Testis (tissue), 2 donors: ENCODE results near the gene FKBP2.

Source experiments
- POLR2A ChIP-seq: fragments of 450-650 bp; IDR thresholded peaks from one replicate; pipeline ENCODE4 v1.6.1; 2017; ENCODE audit warnings: antibody characterized with exemption, mild to moderate bottlenecking, moderate library complexity
- TF ChIP-seq, protein P1 (sequence below), 3 experiments: fragments of 450-650 bp in 2 of 3; fragments of 200-600 bp in 1 of 3; sonication (generic) in 1 of 3; IDR thresholded peaks; one replicate each; pipeline ENCODE4 v1.5.1; 2016 to 2019; ENCODE audit warnings: antibody characterized with exemption in 3 of 3, mild to moderate bottlenecking in 2 of 3, moderate library complexity in 1 of 3

DNA sequence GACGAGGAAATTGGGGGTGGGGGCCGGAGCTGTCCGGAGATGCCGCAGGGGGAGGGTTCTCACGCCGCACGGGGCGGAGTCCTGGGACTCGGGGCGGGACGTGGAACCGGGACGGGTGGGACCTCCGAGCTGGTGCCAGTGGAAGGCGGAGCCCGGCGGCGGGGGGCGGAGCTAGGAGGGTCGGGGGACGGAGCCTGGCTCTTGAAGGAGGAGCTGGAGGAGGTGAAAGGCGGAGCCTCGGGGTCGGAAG lies 271 bp downstream of the FKBP2 start:
- TF ChIP-seq, protein P1, sequence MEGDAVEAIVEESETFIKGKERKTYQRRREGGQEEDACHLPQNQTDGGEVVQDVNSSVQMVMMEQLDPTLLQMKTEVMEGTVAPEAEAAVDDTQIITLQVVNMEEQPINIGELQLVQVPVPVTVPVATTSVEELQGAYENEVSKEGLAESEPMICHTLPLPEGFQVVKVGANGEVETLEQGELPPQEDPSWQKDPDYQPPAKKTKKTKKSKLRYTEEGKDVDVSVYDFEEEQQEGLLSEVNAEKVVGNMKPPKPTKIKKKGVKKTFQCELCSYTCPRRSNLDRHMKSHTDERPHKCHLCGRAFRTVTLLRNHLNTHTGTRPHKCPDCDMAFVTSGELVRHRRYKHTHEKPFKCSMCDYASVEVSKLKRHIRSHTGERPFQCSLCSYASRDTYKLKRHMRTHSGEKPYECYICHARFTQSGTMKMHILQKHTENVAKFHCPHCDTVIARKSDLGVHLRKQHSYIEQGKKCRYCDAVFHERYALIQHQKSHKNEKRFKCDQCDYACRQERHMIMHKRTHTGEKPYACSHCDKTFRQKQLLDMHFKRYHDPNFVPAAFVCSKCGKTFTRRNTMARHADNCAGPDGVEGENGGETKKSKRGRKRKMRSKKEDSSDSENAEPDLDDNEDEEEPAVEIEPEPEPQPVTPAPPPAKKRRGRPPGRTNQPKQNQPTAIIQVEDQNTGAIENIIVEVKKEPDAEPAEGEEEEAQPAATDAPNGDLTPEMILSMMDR (IDR thresholded peaks at IDR 0.05): no peak
- no peak for TF ChIP-seq POLR2A
